HL-60/S4 treated with retinoic acid at 250 ng/mL for 4 days and 3 days (cell line): ENCODE measurements around the gene KLF13.

Experiments
- in situ Hi-C: fragments of 300-500 bp; cut with MboI; formaldehyde crosslinking; loops from 2 replicates; pipeline ENCODE4 v1.7.0; 2022; ENCODE audit warnings: low sequenced_read_pairs

The KLF13 gene

GRCh38 chr15:31360843-31361763 is 34.5 kb downstream of the KLF13 start:
- in situ Hi-C loops = no loop called here

GRCh38 chr15:31361764-31362515 is 35.3 kb downstream of the KLF13 start:
- in situ Hi-C loops = no loop called here

- in situ Hi-C loops = no loop called here
Measured at GRCh38 chr15:31362886-31363285, 36.3 kb downstream of the KLF13 start.

GRCh38 chr15:31364301-31365031 is 37.8 kb downstream of the KLF13 start:
- in situ Hi-C loops = no loop called here

GRCh38 chr15:31365032-31365654 is 38.5 kb downstream of the KLF13 start:
- in situ Hi-C loops = no loop called here

- in situ Hi-C loops = no loop called here
Measured at GRCh38 chr15:31365655-31366127, 39.1 kb downstream of the KLF13 start.

- in situ Hi-C loops = no loop called here
Measured at GRCh38 chr15:31366169-31366734, 39.6 kb downstream of the KLF13 start.

- in situ Hi-C loops = no loop called here
Measured at GRCh38 chr15:31367021-31367729, 40.5 kb downstream of the KLF13 start.

- in situ Hi-C loops = no loop called here
Measured at GRCh38 chr15:31367730-31368344, 41.2 kb downstream of the KLF13 start.

GRCh38 chr15:31369727-31370126 is 43.1 kb downstream of the KLF13 start:
- in situ Hi-C loops = no loop called here

GRCh38 chr15:31371520-31372240 is 45.0 kb downstream of the KLF13 start:
- in situ Hi-C loops = no loop called here

- in situ Hi-C loops = no loop called here
Measured at GRCh38 chr15:31372635-31373091, 46.0 kb downstream of the KLF13 start.

- in situ Hi-C loops = no loop called here
Measured at GRCh38 chr15:31373096-31373865, 46.6 kb downstream of the KLF13 start.

GRCh38 chr15:31373970-31374369 is 47.3 kb downstream of the KLF13 start:
- in situ Hi-C loops = no loop called here

- in situ Hi-C loops = no loop called here
Measured at GRCh38 chr15:31374489-31374888, 47.9 kb downstream of the KLF13 start.

GRCh38 chr15:31374986-31375385 is 48.4 kb downstream of the KLF13 start:
- in situ Hi-C loops = no loop called here

- in situ Hi-C loops = no loop called here
Measured at GRCh38 chr15:31375772-31376171, 49.1 kb downstream of the KLF13 start.

GRCh38 chr15:31376511-31376910 is 49.9 kb downstream of the KLF13 start:
- in situ Hi-C loops = no loop called here
